ENCODE data around the gene IL10RB. TPM values are rescaled to one million over a fixed set of nuclear protein-coding genes. Genes with fewer than 3 reads are reported as not detected.
"Not testable (repeated sequence)": the region's sequence is repeated elsewhere in the genome, so short reads cannot be mapped to it uniquely, and the experiment has no call there.

The IL10RB gene
- total RNA-seq, 3 donors from 2014 or later (not counting 1 experiment from before 2014, with no cell fraction given), result 18.4 to 27.8 (median 27.3) TPM

DNA sequence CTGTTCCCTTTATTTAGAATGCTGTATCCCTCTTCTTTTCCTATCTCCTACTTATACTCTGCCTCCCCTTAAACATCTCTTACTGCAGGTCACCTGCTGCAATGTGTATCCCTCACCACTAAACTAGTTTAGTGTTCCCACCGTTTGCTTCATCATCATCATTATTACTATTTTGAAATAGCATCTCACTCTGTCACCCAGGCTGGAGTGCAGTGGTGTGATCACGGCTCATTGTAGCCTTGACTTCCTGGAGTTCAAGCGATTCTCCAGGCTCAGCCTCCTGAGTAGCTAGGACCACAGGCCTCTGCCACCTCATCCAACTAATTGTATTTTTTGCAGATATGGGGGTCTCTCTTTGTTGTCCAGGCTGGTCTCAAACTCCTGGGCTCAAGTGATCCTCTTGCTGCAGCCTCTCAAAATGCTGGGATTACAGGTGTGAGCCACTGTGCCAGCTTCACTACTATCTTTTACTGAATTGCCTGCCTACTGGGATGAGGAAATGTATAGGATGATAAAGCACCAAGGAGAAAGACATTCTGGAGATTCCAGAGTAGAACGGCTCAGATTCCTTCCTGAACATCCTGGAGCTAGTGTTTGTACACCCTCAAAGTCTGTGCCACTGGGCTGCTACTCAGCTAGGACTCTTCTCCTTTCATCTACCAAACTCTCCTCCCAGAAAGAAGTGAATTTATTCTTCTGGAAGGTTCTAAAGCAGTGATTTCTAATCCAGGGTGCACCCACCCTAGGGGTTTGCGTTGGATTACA lies 50.0 kb downstream of the IL10RB start:
- H3K4me3 ChIP-seq (ENCODE audit: low read length), result no peak overlapping the region
- Mint-ChIP-seq H3K9me3 (no peaks in the 10 kb centered on the region), H3K36me3 (no peaks in the 10 kb centered on the region), H3K4me3 (no peak overlapping the region), H3K27me3 (ENCODE audit: low read depth in 2 of 2) (peaks cover 12 to 24% of the 10 kb centered on the region in 2 donors), H3K27ac (no peak overlapping the region), H3K4me1 (no peaks in the 10 kb centered on the region)
- H3K36me3 ChIP-seq (ENCODE audit: control insufficient read depth, insufficient read depth, low read length), result no peaks in the 10 kb centered on the region
- no peak overlapping the region for H3K27ac ChIP-seq (ENCODE audit: low read length)
- ATAC-seq (no peak), DNase-seq (no peak)
- 86% methylated on average over 4 of the region's 5 CpGs for WGBS (ENCODE audit: insufficient coverage)
- intact Hi-C loops (cut with micrococcal nuclease), result loop anchor here (10.0 kb wide), 1 partner anchor 51 kb away; the partner anchor contains the start of gene IL10RB
- H3K9me3 ChIP-seq (ENCODE audit: control insufficient read depth, insufficient read depth, low read length), result no peaks in the 10 kb centered on the region
- H3K4me1 ChIP-seq (ENCODE audit: control insufficient read depth, insufficient read depth, low read length), result no peaks in the 10 kb centered on the region
- no peaks in the 10 kb centered on the region for H3K27me3 ChIP-seq (ENCODE audit: control insufficient read depth, insufficient read depth, low read length)
- TF ChIP-seq, protein P1, sequence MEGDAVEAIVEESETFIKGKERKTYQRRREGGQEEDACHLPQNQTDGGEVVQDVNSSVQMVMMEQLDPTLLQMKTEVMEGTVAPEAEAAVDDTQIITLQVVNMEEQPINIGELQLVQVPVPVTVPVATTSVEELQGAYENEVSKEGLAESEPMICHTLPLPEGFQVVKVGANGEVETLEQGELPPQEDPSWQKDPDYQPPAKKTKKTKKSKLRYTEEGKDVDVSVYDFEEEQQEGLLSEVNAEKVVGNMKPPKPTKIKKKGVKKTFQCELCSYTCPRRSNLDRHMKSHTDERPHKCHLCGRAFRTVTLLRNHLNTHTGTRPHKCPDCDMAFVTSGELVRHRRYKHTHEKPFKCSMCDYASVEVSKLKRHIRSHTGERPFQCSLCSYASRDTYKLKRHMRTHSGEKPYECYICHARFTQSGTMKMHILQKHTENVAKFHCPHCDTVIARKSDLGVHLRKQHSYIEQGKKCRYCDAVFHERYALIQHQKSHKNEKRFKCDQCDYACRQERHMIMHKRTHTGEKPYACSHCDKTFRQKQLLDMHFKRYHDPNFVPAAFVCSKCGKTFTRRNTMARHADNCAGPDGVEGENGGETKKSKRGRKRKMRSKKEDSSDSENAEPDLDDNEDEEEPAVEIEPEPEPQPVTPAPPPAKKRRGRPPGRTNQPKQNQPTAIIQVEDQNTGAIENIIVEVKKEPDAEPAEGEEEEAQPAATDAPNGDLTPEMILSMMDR (IDR thresholded peaks at IDR 0.05), result no peak

DNA sequence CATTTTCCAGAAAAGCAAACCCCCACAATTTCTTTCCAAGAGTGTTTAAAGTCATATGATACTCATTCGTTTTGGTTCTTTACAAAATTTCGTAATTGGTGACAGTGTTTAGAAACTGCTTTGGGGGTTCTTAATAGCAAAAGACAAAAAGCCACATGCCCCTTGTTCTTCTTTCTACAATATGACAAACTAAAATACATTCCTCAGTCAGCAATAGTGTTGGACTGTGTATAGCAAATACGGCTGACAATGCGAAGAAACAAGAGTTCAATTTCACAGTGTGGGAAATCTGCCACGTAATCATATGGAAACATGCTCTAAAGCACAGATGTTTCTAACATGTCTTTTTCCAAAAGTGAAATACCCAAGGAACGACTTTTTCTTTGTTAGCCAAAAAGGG lies 51.0 kb downstream of the IL10RB start:
- Histone ChIP-seq H3K4me1 (ENCODE audit: control insufficient read depth, insufficient read depth, low read length) (no peaks in the 10 kb centered on the region), H3K9me3 (ENCODE audit: control insufficient read depth, insufficient read depth, low read length) (no peaks in the 10 kb centered on the region), H3K27me3 (ENCODE audit: control insufficient read depth, insufficient read depth, low read length) (no peaks in the 10 kb centered on the region), H3K27ac (ENCODE audit: low read length) (no peak overlapping the region), H3K4me3 (ENCODE audit: low read length) (no peak overlapping the region), H3K36me3 (ENCODE audit: control insufficient read depth, insufficient read depth, low read length) (no peaks in the 10 kb centered on the region)
- TF ChIP-seq, protein P1 (IDR thresholded peaks at IDR 0.05), result no peak
- H3K4me3 Mint-ChIP-seq, result no peak overlapping the region
- peaks cover 12 to 24% of the 10 kb centered on the region in 2 donors for H3K27me3 Mint-ChIP-seq (ENCODE audit: low read depth in 2 of 2)
- no peak overlapping the region for H3K27ac Mint-ChIP-seq
- no peaks in the 10 kb centered on the region for H3K36me3 Mint-ChIP-seq
- 83% methylated on average over 3 of the region's 6 CpGs for WGBS (ENCODE audit: insufficient coverage)
- DNase-seq, result no peak
- intact Hi-C loops (cut with micrococcal nuclease), result loop anchor here (10.0 kb wide), 1 partner anchor 52 kb away; the partner anchor contains the start of gene IL10RB
- ATAC-seq, result no peak
- H3K9me3 Mint-ChIP-seq, result no peaks in the 10 kb centered on the region
- H3K4me1 Mint-ChIP-seq, result no peaks in the 10 kb centered on the region

DNA sequence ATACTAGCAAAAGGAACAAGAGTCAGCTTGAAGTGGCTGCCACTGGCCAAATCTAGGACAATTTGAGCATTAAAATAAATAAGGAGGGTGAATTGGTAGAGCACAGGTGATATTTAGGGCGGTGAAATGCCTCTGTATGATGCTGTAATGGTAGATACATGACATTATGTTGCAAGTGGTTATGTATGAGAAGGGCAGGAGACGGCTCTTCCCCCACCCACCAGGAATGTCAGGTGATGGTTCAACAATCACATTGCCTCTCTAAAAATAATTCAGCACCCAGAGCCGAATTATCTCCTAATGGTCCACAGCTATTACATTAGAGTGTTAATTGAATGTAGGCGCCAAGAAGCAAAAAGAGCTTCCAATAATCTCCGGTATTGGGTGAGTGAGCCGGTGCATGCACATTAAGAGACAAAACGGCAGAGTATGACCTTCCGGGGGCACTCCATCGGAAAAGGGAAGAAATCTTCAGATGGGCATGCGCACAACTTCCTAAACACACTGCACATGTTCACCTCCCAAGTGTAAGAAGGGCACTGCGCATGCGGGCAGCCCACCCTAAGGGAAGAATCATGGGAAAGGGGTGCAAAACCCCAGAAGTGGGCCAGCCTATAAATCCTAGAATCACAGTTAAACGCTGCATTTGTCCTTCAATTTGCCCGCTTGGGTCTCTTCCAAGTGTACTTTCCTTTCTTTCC lies 51.8 kb downstream of the IL10RB start:
- H3K4me3 ChIP-seq (ENCODE audit: low read length), result no peak overlapping the region
- Mint-ChIP-seq H3K27me3 (ENCODE audit: low read depth in 2 of 2) (peaks cover 12 to 24% of the 10 kb centered on the region in 2 donors), H3K4me1 (no peaks in the 10 kb centered on the region), H3K36me3 (no peaks in the 10 kb centered on the region), H3K9me3 (no peaks in the 10 kb centered on the region), H3K27ac (no peak overlapping the region), H3K4me3 (no peak overlapping the region)
- WGBS (ENCODE audit: insufficient coverage), result 95% methylated on average over 12 of the region's 14 CpGs
- H3K36me3 ChIP-seq (ENCODE audit: control insufficient read depth, insufficient read depth, low read length), result no peaks in the 10 kb centered on the region
- no peak for DNase-seq
- no peaks in the 10 kb centered on the region for H3K27me3 ChIP-seq (ENCODE audit: control insufficient read depth, insufficient read depth, low read length)
- TF ChIP-seq, protein P1 (IDR thresholded peaks at IDR 0.05), result no peak
- no peak overlapping the region for H3K27ac ChIP-seq (ENCODE audit: low read length)
- H3K4me1 ChIP-seq (ENCODE audit: control insufficient read depth, insufficient read depth, low read length), result no peaks in the 10 kb centered on the region
- ATAC-seq, result no peak
- intact Hi-C loops (cut with micrococcal nuclease), result loop anchor here (10.0 kb wide), 1 partner anchor 53 kb away; the partner anchor contains the start of gene IL10RB
- H3K9me3 ChIP-seq (ENCODE audit: control insufficient read depth, insufficient read depth, low read length), result no peaks in the 10 kb centered on the region

DNA sequence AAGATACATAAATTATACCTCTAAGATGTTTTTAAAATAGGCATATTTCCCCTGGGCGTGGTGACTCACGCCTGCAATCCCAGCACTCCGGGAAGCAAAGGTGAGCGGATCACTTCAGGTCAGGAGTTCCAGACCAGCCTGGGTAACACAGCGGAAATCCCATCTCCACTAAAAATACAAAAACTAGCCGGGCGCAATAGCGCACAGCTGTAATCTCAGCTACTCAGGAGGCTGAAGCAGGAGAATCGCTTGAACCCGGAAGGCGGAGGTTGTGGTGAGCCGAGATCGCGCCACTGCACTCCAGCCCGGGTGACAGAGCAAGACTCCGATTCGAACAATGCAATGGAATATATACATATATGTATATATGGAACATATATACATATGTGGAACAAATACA lies 54.8 kb downstream of the IL10RB start:
- H3K27ac Mint-ChIP-seq; H3K9me3 ChIP-seq (ENCODE audit: control insufficient read depth, insufficient read depth, low read length); H3K4me1 ChIP-seq (ENCODE audit: control insufficient read depth, insufficient read depth, low read length); H3K4me3 Mint-ChIP-seq; ATAC-seq; H3K4me3 ChIP-seq (ENCODE audit: low read length); DNase-seq; H3K27me3 ChIP-seq (ENCODE audit: control insufficient read depth, insufficient read depth, low read length); H3K36me3 Mint-ChIP-seq; H3K27ac ChIP-seq (ENCODE audit: low read length); H3K36me3 ChIP-seq (ENCODE audit: control insufficient read depth, insufficient read depth, low read length); H3K9me3 Mint-ChIP-seq; H3K4me1 Mint-ChIP-seq: not testable (repeated sequence)
- intact Hi-C loops (cut with micrococcal nuclease), result loop anchor here (5.0 kb wide), 1 partner anchor 84 kb away; no protein-coding TSS in a partner anchor
- WGBS (ENCODE audit: insufficient coverage), result 95% methylated on average over 15 of the region's 17 CpGs
- peaks cover 12% of the 10 kb centered on the region in 2 donors for H3K27me3 Mint-ChIP-seq (ENCODE audit: low read depth in 2 of 2)

DNA sequence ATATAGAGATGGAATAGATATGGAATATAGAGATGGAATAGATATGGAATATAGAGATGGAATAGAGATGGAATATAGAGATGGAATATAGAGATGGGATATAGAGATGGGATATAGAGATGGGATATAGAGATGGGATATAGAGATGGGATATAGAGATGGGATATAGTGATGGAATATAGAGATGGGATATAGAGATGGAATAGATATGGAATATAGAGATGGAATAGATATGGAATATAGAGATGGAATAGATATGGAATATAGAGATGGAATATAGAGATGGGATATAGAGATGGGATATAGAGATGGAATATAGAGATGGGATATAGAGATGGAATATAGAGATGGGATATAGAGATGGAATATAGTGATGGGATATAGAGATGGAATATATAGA lies 57.4 kb downstream of the IL10RB start:
- peaks cover 22% of the 10 kb centered on the region for H3K4me1 ChIP-seq (ENCODE audit: control insufficient read depth, insufficient read depth, low read length)
- H3K27ac ChIP-seq (ENCODE audit: low read length); ATAC-seq; DNase-seq; H3K36me3 Mint-ChIP-seq; H3K4me3 ChIP-seq (ENCODE audit: low read length); H3K27me3 ChIP-seq (ENCODE audit: control insufficient read depth, insufficient read depth, low read length); H3K36me3 ChIP-seq (ENCODE audit: control insufficient read depth, insufficient read depth, low read length); H3K9me3 Mint-ChIP-seq; H3K9me3 ChIP-seq (ENCODE audit: control insufficient read depth, insufficient read depth, low read length); H3K27ac Mint-ChIP-seq; H3K4me3 Mint-ChIP-seq: not testable (repeated sequence)
- intact Hi-C loops (cut with micrococcal nuclease), result loop anchor here (2.0 to 5.0 kb wide), 4 partner anchors 51 to 119 kb away; no protein-coding TSS in a partner anchor
- peaks cover 6 to 12% of the 10 kb centered on the region in 2 donors for H3K27me3 Mint-ChIP-seq (ENCODE audit: low read depth in 2 of 2)
- H3K4me1 Mint-ChIP-seq, result peaks cover 12 to 17% of the 10 kb centered on the region in 2 donors

All from natural killer cell (primary cell).